IMR-90 (cell line): ENCODE data around the gene KRT83. TPM values are rescaled to one million over a fixed set of nuclear protein-coding genes. Genes with fewer than 3 reads are reported as not detected.
A peak's percentile ranks its signal among the peaks of the same experiment; 100 is the strongest.
"Not testable (repeated sequence)": the region's sequence is repeated elsewhere in the genome, so short reads cannot be mapped to it uniquely, and the experiment has no call there.

Source experiments
- ATAC-seq: fragments of 200-7000 bp; cut with Tn5 transposase; 2 replicates; pipeline ENCODE4 v1.9.1; 2020; ENCODE audit warnings: low read depth, mild to moderate bottlenecking, moderate library complexity
- BruUV-seq: library from RNA; stranded (reverse); fragments of 400-500 nt; replicated peaks from 2 replicates; lab custom pipeline; 2021; lab: Mats Ljungman, UMichigan
- CTCF ChIA-PET: fragments of 300-600 bp; formaldehyde crosslinking; extraction: SDS; loops from one replicate; lab custom pipeline; 2021; ENCODE audit warnings: antibody characterized with exemption; lab: Yijun Ruan, JAX
- POLR2A ChIA-PET: fragments of 300-600 bp; sonication (Branson Sonifier 250); formaldehyde crosslinking; loops from one replicate; lab custom pipeline; 2022; ENCODE audit warnings: antibody characterized with exemption; ENCODE audit not compliant: unreplicated experiment; lab: Charles Lee
- DNase-seq: peaks from one replicate; pipeline ENCODE4 v3.0.0; 2013
- H2AFZ ChIP-seq: replicated peaks from 2 replicates; pipeline ENCODE3; 2013; ENCODE audit warnings: low read length, mild to moderate bottlenecking; ENCODE audit not compliant: poor library complexity
- H2AK5ac ChIP-seq: 2 replicates; pipeline ENCODE4 v1.6.1; 2013; ENCODE audit warnings: low read depth, low read length, inconsistent platforms
- H2AK9ac ChIP-seq: replicated peaks from 2 replicates; pipeline ENCODE3; 2013; ENCODE audit warnings: mild to moderate bottlenecking, low read depth, low read length, moderate library complexity; ENCODE audit not compliant: poor library complexity
- H2BK120ac ChIP-seq: 2 replicates; pipeline ENCODE4 v1.6.1; 2013; ENCODE audit warnings: low read depth, low read length, inconsistent platforms
- H2BK15ac ChIP-seq: 3 replicates; pipeline ENCODE4 v1.6.1; 2013; ENCODE audit warnings: low read depth, low read length, inconsistent platforms
- H2BK20ac ChIP-seq: 2 replicates; pipeline ENCODE4 v1.6.1; 2013; ENCODE audit warnings: low read depth, mild to moderate bottlenecking, inconsistent platforms, low read length, moderate library complexity
- H2BK5ac ChIP-seq: 2 replicates; pipeline ENCODE4 v1.6.1; 2013; ENCODE audit warnings: mild to moderate bottlenecking, low read depth, low read length, inconsistent platforms; ENCODE audit not compliant: poor library complexity, severe bottlenecking
- H3K14ac ChIP-seq: replicated peaks from 2 replicates; pipeline ENCODE4 v1.6.1; 2013; ENCODE audit warnings: low read depth, low read length, inconsistent platforms
- H3K18ac ChIP-seq: 2 replicates; pipeline ENCODE4 v1.6.1; 2013; ENCODE audit warnings: low read depth, low read length, control low read depth
- H3K23ac ChIP-seq: 2 replicates; pipeline ENCODE4 v1.6.1; 2013; ENCODE audit warnings: low read depth, low read length, inconsistent platforms
- H3K27ac ChIP-seq: 2 replicates; pipeline ENCODE4 v1.5.1; 2013; ENCODE audit warnings: mild to moderate bottlenecking, control low read depth, low read length; ENCODE audit not compliant: insufficient read depth
- H3K27me3 ChIP-seq: 2 replicates; pipeline ENCODE4 v1.6.1; 2013; ENCODE audit warnings: low read length; ENCODE audit not compliant: control insufficient read depth, insufficient read depth
- H3K36me3 ChIP-seq: 2 replicates; pipeline ENCODE4 v1.6.1; 2013; ENCODE audit warnings: low read length, mixed read lengths; ENCODE audit not compliant: control insufficient read depth, insufficient read depth
- H3K4ac ChIP-seq: 2 replicates; pipeline ENCODE4 v1.6.1; 2013; ENCODE audit warnings: low read depth, low read length, inconsistent platforms
- H3K4me1 ChIP-seq: 2 replicates; pipeline ENCODE4 v1.6.1; 2013; ENCODE audit warnings: low read length, mixed read lengths; ENCODE audit not compliant: control insufficient read depth, insufficient read depth
- H3K4me2 ChIP-seq: 2 replicates; pipeline ENCODE4 v1.6.1; 2013; ENCODE audit warnings: low read depth, mild to moderate bottlenecking, control low read depth, low read length, moderate library complexity
- H3K4me3 ChIP-seq: 2 replicates; pipeline ENCODE4 v1.5.1; 2013; ENCODE audit warnings: low read depth, mild to moderate bottlenecking, control low read depth, low read length, moderate library complexity; ENCODE audit not compliant: insufficient read depth
- H3K56ac ChIP-seq: 2 replicates; pipeline ENCODE4 v1.6.1; 2013; ENCODE audit warnings: low read length, inconsistent platforms; ENCODE audit not compliant: insufficient read depth; ENCODE audit errors: extremely low read depth
- H3K79me1 ChIP-seq, 2 experiments: 2 replicates each; pipeline ENCODE4 v1.6.1; 2013; ENCODE audit warnings: low read length in 2 of 2, inconsistent platforms in 1 of 2, low read depth in 1 of 2
- H3K9ac ChIP-seq: 2 replicates; pipeline ENCODE4 v1.6.1; 2013; ENCODE audit warnings: low read depth, low read length, control low read depth
- H3K9me1 ChIP-seq: 2 replicates; pipeline ENCODE4 v1.6.1; 2013; ENCODE audit warnings: low read length, inconsistent platforms; ENCODE audit not compliant: insufficient read depth
- H3K9me3 ChIP-seq: 2 replicates; pipeline ENCODE4 v1.6.1; 2013; ENCODE audit warnings: low read length; ENCODE audit not compliant: control insufficient read depth, insufficient read depth
- H4K20me1 ChIP-seq: 2 replicates; pipeline ENCODE4 v1.6.1; 2013; ENCODE audit warnings: low read length, inconsistent platforms; ENCODE audit not compliant: insufficient read depth
- H4K5ac ChIP-seq: 2 replicates; pipeline ENCODE4 v1.6.1; 2013; ENCODE audit warnings: mild to moderate bottlenecking, low read depth, low read length, control low read depth
- H4K8ac ChIP-seq, 2 experiments: 2 replicates each; pipeline ENCODE4 v1.6.1; 2013; ENCODE audit warnings: low read depth in 2 of 2, low read length in 2 of 2, control low read depth in 1 of 2, inconsistent platforms in 1 of 2
- H4K91ac ChIP-seq: 2 replicates; pipeline ENCODE4 v1.6.1; 2013; ENCODE audit warnings: low read depth, low read length, inconsistent platforms; ENCODE audit not compliant: insufficient read depth
- BHLHE40 ChIP-seq: fragments of 150-350 bp; IDR thresholded peaks from 2 replicates; pipeline ENCODE4 v1.6.1; 2016; ENCODE audit warnings: mild to moderate bottlenecking, low read depth, low read length
- MAFK ChIP-seq: IDR thresholded peaks from 2 replicates; pipeline ENCODE4 v1.6.1; 2012; ENCODE audit warnings: low read depth, low read length, improper control_type of control experiment
- MAZ ChIP-seq: IDR thresholded peaks from 2 replicates; pipeline ENCODE4 v1.6.1; 2012; ENCODE audit warnings: low read depth, mild to moderate bottlenecking, low read length, improper control_type of control experiment, moderate library complexity, borderline replicate concordance
- NFE2L2 ChIP-seq: fragments of 150-350 bp; IDR thresholded peaks from 2 replicates; pipeline ENCODE4 v1.6.1; 2016; ENCODE audit warnings: low read depth, mild to moderate bottlenecking, low read length
- POLR2A ChIP-seq: IDR thresholded peaks from 2 replicates; pipeline ENCODE4 v1.6.1; 2012; ENCODE audit warnings: mild to moderate bottlenecking, low read depth, low read length
- RAD21 ChIP-seq: IDR thresholded peaks from 2 replicates; pipeline ENCODE4 v1.6.1; 2012; ENCODE audit warnings: low read length, improper control_type of control experiment
- RFX5 ChIP-seq: IDR thresholded peaks from 2 replicates; pipeline ENCODE4 v1.8.0; 2012; ENCODE audit warnings: low read depth, mild to moderate bottlenecking, low read length, moderate library complexity
- WGBS, 2 experiments: methylation state at CpG; one replicate each; pipeline versions ENCODE4 v1.1.5 to v1.1.7; 2013; ENCODE audit warnings: missing lambda C conversion rate in 2 of 2; ENCODE audit not compliant: insufficient read length in 1 of 2; ENCODE audit errors: extremely low coverage in 2 of 2; 5-methylcytosine and 5-hydroxymethylcytosine counted together
- dilution Hi-C: fragments of 300-500 bp; cut with HindIII; formaldehyde crosslinking; loops from one replicate; pipeline ENCODE4 v1.14.3; 2018; ENCODE audit warnings: low sequenced_read_pairs; ENCODE audit not compliant: unreplicated experiment
- in situ Hi-C: fragments of 300-500 bp; cut with MboI; formaldehyde crosslinking; loops from 3 replicates; pipeline ENCODE4 v1.14.3; 2019; ENCODE audit warnings: low sequenced_read_pairs, inconsistent platforms, mixed read lengths
- intact Hi-C: fragments of 100-400 bp; cut with micrococcal nuclease; formaldehyde crosslinking; loops from 2 replicates; pipeline ENCODE4 v1.10.0; 2022
- polyA plus RNA-seq, 3 experiments: library from polyadenylated mRNA; depleted of rRNA; stranded (reverse); fragments of >200 nt; gene quantifications; 2 replicates each; pipeline ENCODE4 v1.2.3, GENCODE V29; 2012; ENCODE audit warnings: low replicate concordance in 1 of 3
- total RNA-seq: library from RNA; depleted of rRNA; stranded (reverse); fragments of >200 nt; gene quantifications from 2 replicates; pipeline ENCODE4 v1.2.3, GENCODE V29; 2012
- TF ChIP-seq, protein P1 (sequence below): fragments of 150-350 bp; IDR thresholded peaks from 2 replicates; pipeline ENCODE4 v1.6.1; 2017; ENCODE audit warnings: mild to moderate bottlenecking, antibody characterized with exemption, low read length, low read depth

The KRT83 gene
- total and polyA plus RNA-seq, 2 of the 4 experiments (the other 2 are of a cell fraction), result not detected

GRCh38 chr12:52305921-52306705 lies 15.1 kb downstream of the KRT83 start:
- H4K8ac ChIP-seq, result no peak overlapping the region
- no peak for ATAC-seq
- no peak overlapping the region for H3K56ac ChIP-seq
- no peak overlapping the region for H4K91ac ChIP-seq
- intact Hi-C loops, result no loop called here
- dilution Hi-C loops, result no loop called here
- no peaks in the 10 kb centered on the region for H3K9me1 ChIP-seq
- no peak overlapping the region for H2BK20ac ChIP-seq
- H3K4ac ChIP-seq, result no peak overlapping the region
- no peak overlapping the region for H3K27ac ChIP-seq
- no peak for DNase-seq
- no peaks in the 10 kb centered on the region for H3K79me1 ChIP-seq
- no peak overlapping the region for H2AK5ac ChIP-seq
- H4K5ac ChIP-seq, result no peak overlapping the region
- H3K27me3 ChIP-seq, result peaks cover 45% of the 10 kb centered on the region
- H3K36me3 ChIP-seq, result no peaks in the 10 kb centered on the region
- WGBS, 2 experiments, result no CpG with 5 or more reads among the region's 11 CpGs
- no TSS peak for BruUV-seq
- H3K9me3 ChIP-seq, result no peaks in the 10 kb centered on the region
- H3K4me3 ChIP-seq, result no peak overlapping the region
- H3K4me2 ChIP-seq, result no peak overlapping the region
- no peak overlapping the region for H3K14ac ChIP-seq
- H2BK120ac ChIP-seq, result no peak overlapping the region
- peaks cover 2% of the 10 kb centered on the region; the same call in 1 of the 2 replicates for H3K4me1 ChIP-seq
- TF ChIP-seq, protein P1, sequence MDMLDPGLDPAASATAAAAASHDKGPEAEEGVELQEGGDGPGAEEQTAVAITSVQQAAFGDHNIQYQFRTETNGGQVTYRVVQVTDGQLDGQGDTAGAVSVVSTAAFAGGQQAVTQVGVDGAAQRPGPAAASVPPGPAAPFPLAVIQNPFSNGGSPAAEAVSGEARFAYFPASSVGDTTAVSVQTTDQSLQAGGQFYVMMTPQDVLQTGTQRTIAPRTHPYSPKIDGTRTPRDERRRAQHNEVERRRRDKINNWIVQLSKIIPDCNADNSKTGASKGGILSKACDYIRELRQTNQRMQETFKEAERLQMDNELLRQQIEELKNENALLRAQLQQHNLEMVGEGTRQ, result no peak
- TF ChIP-seq MAFK (no peak), NFE2L2 (no peak), MAZ (no peak), RFX5 (no peak), RAD21 (peak; percentile 18; the same call in 1 of the 2 replicates), BHLHE40 (no peak), POLR2A (no peak)
- no peak overlapping the region for H3K23ac ChIP-seq
- H3K9ac ChIP-seq, result no peak overlapping the region
- ChIA-PET POLR2A (no interaction called here), CTCF (interaction anchor here (0.7 to 1.9 kb wide), 5 partner anchors 10 to 112 kb away, joined by 3 to 9 read pairs (median 5); no protein-coding TSS in a partner anchor)
- H4K20me1 ChIP-seq, result no peaks in the 10 kb centered on the region
- no peak overlapping the region for H2AFZ ChIP-seq
- in situ Hi-C loops, result no loop called here
- H2BK15ac ChIP-seq, result no peak overlapping the region
- H2BK5ac ChIP-seq, result no peak overlapping the region
- no peak overlapping the region for H3K18ac ChIP-seq
- no peak overlapping the region for H2AK9ac ChIP-seq

- H2BK5ac ChIP-seq, H4K91ac ChIP-seq, H3K4me1 ChIP-seq, H3K4me2 ChIP-seq, H4K8ac ChIP-seq, intact Hi-C loops, H2AFZ ChIP-seq, H2AK9ac ChIP-seq, ATAC-seq, H3K4me3 ChIP-seq, in situ Hi-C loops, H3K36me3 ChIP-seq, H2BK120ac ChIP-seq, H3K4ac ChIP-seq, H3K14ac ChIP-seq, H2AK5ac ChIP-seq, H3K23ac ChIP-seq, H3K27ac ChIP-seq, H3K56ac ChIP-seq, H3K18ac ChIP-seq, DNase-seq, H4K20me1 ChIP-seq, H3K9ac ChIP-seq, H3K9me1 ChIP-seq, BruUV-seq, POLR2A ChIA-PET, dilution Hi-C loops, H4K5ac ChIP-seq, H3K9me3 ChIP-seq, H3K79me1 ChIP-seq, H2BK20ac ChIP-seq, H2BK15ac ChIP-seq: not testable (repeated sequence)
- CTCF ChIA-PET, result interaction anchor here (1.1 kb wide), 1 partner anchor 111 kb away, joined by 3 read pairs; no protein-coding TSS in a partner anchor
- no CpG with 5 or more reads among the region's 15 CpGs for WGBS, 2 experiments
- peaks cover 42% of the 10 kb centered on the region for H3K27me3 ChIP-seq
Observed at GRCh38 chr12:52304941-52305411, 16.2 kb downstream of the KRT83 start.
